Colonic mucosa (tissue), 4 donors: ENCODE data around the gene GPHN. TPM values are rescaled to one million over a fixed set of nuclear protein-coding genes. Genes with fewer than 3 reads are reported as not detected.
"Not testable (repeated sequence)": the region's sequence is repeated elsewhere in the genome, so short reads cannot be mapped to it uniquely, and the experiment has no call there.

Experiments used
- DNase-seq: peaks from one replicate; pipeline ENCODE4 v3.0.0-alpha.2; 2020
- H3K27ac ChIP-seq: fragments of 200-600 bp; one replicate; pipeline ENCODE4 v1.8.0; 2021
- H3K27me3 ChIP-seq: fragments of 200-600 bp; one replicate; pipeline ENCODE4 v1.8.0; 2021
- H3K36me3 ChIP-seq: fragments of 200-600 bp; one replicate; pipeline ENCODE4 v1.8.0; 2021
- H3K4me1 ChIP-seq: fragments of 200-600 bp; one replicate; pipeline ENCODE4 v1.8.0; 2021; ENCODE audit warnings: mild to moderate bottlenecking
- H3K4me3 ChIP-seq: fragments of 200-600 bp; one replicate; pipeline ENCODE4 v1.8.0; 2021
- H3K9ac ChIP-seq, 2 donors: one replicate each; pipeline ENCODE4 v1.7.0; 2013; ENCODE audit warnings: control low read depth in 2 of 2, low read depth in 2 of 2, low read length in 2 of 2
- H3K9me3 ChIP-seq: fragments of 200-600 bp; one replicate; pipeline ENCODE4 v1.8.0; 2021
- CTCF ChIP-seq: fragments of 200-600 bp; IDR thresholded peaks from one replicate; pipeline ENCODE4 v1.8.0; 2022; ENCODE audit warnings: antibody characterized with exemption, mild to moderate bottlenecking
- intact Hi-C: fragments of 100-400 bp; cut with DNase I; formaldehyde crosslinking; loops from one replicate; pipeline ENCODE4 v1.14.1; 2022
- total RNA-seq, 2 donors: library from RNA; stranded (reverse); fragmentation: NEBNext Ultra II Directional in 1 of 2; extraction: Animal tissue kit (Norgen Biotek cat#: 25700) in 1 of 2; gene quantifications; one replicate each; pipeline ENCODE4 v1.2.1, GENCODE V29; 2021
- donor health status: healthy.
- donor health status: DM: no; HTN: no; CAD: no.
- donor health status: DM: no; HTN: no; CAD: no.

Gene GPHN
- total RNA-seq, 2 donors from 2014 or later: 32.0 to 45.2 TPM

GRCh38 chr14:66495218-66496098 is 12.5 kb upstream of the GPHN start:
- no peak overlapping the region for H3K4me3 ChIP-seq

GRCh38 chr14:66496188-66496807 is 11.6 kb upstream of the GPHN start:
- H3K9ac ChIP-seq: peak overlapping the region in 1 of 2 donors; percentile 14
- no peak overlapping the region for H3K27ac ChIP-seq
- H3K9me3 ChIP-seq: no peaks in the 10 kb centered on the region
- no peaks in the 10 kb centered on the region for H3K27me3 ChIP-seq
- TF ChIP-seq CTCF: no peak
- intact Hi-C loops: loop anchor here (10.0 kb wide), 1 partner anchor 619 kb away; no protein-coding TSS in a partner anchor
- H3K36me3 ChIP-seq: no peaks in the 10 kb centered on the region
- no peak overlapping the region for H3K4me3 ChIP-seq
- no peaks in the 10 kb centered on the region for H3K4me1 ChIP-seq
- DNase-seq: peak; percentile 42

More at GRCh38 chr14:66495218-66496098, 12.5 kb upstream of the GPHN start:
- DNase-seq: peak; percentile 60
- peak overlapping the region in 1 of 2 donors; percentile 14 for H3K9ac ChIP-seq
- no peaks in the 10 kb centered on the region for H3K36me3 ChIP-seq
- intact Hi-C loops: loop anchor here (10.0 kb wide), 1 partner anchor 619 kb away; no protein-coding TSS in a partner anchor
- H3K27ac ChIP-seq: no peak overlapping the region
- peak; percentile 80 for TF ChIP-seq CTCF
- no peaks in the 10 kb centered on the region for H3K4me1 ChIP-seq
- no peaks in the 10 kb centered on the region for H3K27me3 ChIP-seq
- H3K9me3 ChIP-seq: no peaks in the 10 kb centered on the region

DNA sequence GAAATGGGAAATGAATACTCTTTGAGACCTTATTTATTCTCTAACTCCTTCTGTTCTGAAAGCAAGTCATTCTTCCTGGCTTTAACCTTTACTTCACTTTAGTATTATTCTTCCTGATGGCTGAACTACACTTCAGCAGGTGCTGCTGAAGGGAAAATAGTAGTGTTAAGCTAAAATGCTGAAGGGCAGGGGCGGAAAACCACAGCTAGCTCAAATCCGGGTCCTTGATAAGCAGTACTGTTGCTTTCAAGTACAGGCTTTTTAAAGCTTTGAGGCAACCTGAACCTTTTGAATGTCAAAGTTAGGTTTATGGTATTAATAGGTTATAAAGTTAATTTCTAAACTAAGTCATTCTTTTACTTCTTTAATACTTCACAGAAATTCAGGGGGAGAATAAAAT is 11.0 kb upstream of the GPHN start:
- no peak for DNase-seq
- TF ChIP-seq CTCF: no peak
- H3K27me3 ChIP-seq: no peaks in the 10 kb centered on the region
- no peaks in the 10 kb centered on the region for H3K9me3 ChIP-seq
- H3K36me3 ChIP-seq: no peaks in the 10 kb centered on the region
- peak overlapping the region in 1 of 2 donors; percentile 14 for H3K9ac ChIP-seq
- H3K4me1 ChIP-seq: no peaks in the 10 kb centered on the region
- no peak overlapping the region for H3K4me3 ChIP-seq
- no peak overlapping the region for H3K27ac ChIP-seq
- intact Hi-C loops: loop anchor here (10.0 kb wide), 1 partner anchor 618 kb away; no protein-coding TSS in a partner anchor

DNA sequence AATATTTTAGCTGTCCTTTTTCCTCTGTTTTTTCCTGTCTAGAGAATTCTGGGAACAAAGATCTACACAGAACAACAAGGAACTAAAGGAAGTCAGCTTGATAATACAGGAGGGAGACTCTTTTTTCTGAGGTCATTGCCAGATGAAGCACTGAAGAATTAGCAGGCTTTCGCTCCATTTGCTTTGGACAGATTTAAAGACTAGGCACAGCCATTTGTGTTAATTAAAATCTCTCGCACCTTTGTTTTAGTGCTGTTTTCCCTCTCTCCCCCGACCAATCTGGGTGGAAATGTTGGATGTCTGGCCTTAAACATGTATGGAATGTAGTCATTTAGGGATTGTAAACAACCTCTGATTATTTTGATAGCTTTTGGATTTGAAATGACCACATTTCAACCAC is 9.6 kb upstream of the GPHN start:
- Histone ChIP-seq H3K27ac (no peak overlapping the region), H3K36me3 (no peaks in the 10 kb centered on the region), H3K9me3 (no peaks in the 10 kb centered on the region), H3K4me3 (no peak overlapping the region), H3K4me1 (no peaks in the 10 kb centered on the region), H3K27me3 (no peaks in the 10 kb centered on the region), H3K9ac (no peak overlapping the region)
- intact Hi-C loops: loop anchor here (10.0 kb wide), 1 partner anchor 616 kb away; no protein-coding TSS in a partner anchor
- TF ChIP-seq CTCF: no peak
- DNase-seq: no peak

DNA sequence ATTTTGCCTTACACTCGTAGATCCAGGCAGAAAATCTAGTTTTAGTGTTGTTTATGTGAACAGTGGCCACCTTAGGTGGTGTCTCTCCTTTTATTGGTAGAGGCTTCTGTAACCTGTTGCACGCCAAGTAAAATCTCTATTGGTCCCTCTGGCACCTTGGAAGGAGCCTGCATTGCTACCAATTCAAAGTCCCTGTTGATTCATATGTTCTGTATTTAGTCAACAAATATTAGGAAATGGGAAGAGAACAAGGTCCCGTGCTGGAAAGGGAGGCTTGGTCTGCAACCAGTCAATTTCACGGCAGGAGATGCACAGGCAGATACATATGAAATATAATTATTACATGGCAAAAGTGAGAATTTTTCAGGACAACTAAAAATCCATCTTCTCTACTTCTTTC is 6.4 kb upstream of the GPHN start:
- Histone ChIP-seq H3K9me3 (no peaks in the 10 kb centered on the region), H3K9ac (no peak overlapping the region), H3K27me3 (no peaks in the 10 kb centered on the region), H3K4me1 (no peaks in the 10 kb centered on the region), H3K36me3 (no peaks in the 10 kb centered on the region), H3K27ac (no peak overlapping the region), H3K4me3 (no peak overlapping the region)
- DNase-seq: no peak
- TF ChIP-seq CTCF: no peak
- intact Hi-C loops: no loop called here

- H3K9me3 ChIP-seq, H3K4me1 ChIP-seq, H3K9ac ChIP-seq, H3K4me3 ChIP-seq, H3K27ac ChIP-seq, intact Hi-C loops, DNase-seq, H3K36me3 ChIP-seq, H3K27me3 ChIP-seq: not testable (repeated sequence)
These were observed 5.1 kb upstream of the GPHN start for GRCh38 chr14:66502836-66503235.
